ENCODE data around the gene BSCL2.
"Not testable (repeated sequence)": the region's sequence is repeated elsewhere in the genome, so short reads cannot be mapped to it uniquely, and the experiment has no call there.

BSCL2 gene

GRCh38 chr11:62716816-62717215, 9.6 kb upstream of the BSCL2 start:
- DNase-seq, result no peak

GRCh38 chr11:62716206-62716605, 9.0 kb upstream of the BSCL2 start:
- DNase-seq, result no peak

GRCh38 chr11:62715150-62716130, 8.2 kb upstream of the BSCL2 start:
- no peak for DNase-seq

- no peak for DNase-seq
Observed at GRCh38 chr11:62713343-62713742, 6.1 kb upstream of the BSCL2 start.

- DNase-seq, result no peak
Observed at GRCh38 chr11:62712861-62713260, 5.6 kb upstream of the BSCL2 start.

- DNase-seq, result no peak
Observed at GRCh38 chr11:62712276-62712812, 5.1 kb upstream of the BSCL2 start.

- DNase-seq, result no peak
Observed at GRCh38 chr11:62710001-62710345, 2.7 kb upstream of the BSCL2 start.

GRCh38 chr11:62709247-62710000, 2.2 kb upstream of the BSCL2 start:
- DNase-seq, result peak; percentile 99

GRCh38 chr11:62708793-62709192, 1.6 kb upstream of the BSCL2 start:
- DNase-seq, result no peak

GRCh38 chr11:62708392-62708791, 1.2 kb upstream of the BSCL2 start:
- DNase-seq, result peak; percentile 40

- DNase-seq, result no peak
Observed at GRCh38 chr11:62706850-62707247, 375 bp downstream of the BSCL2 start.

GRCh38 chr11:62705880-62706849, 1.1 kb downstream of the BSCL2 start:
- DNase-seq, result peak; percentile 98

- DNase-seq, result no peak
Observed at GRCh38 chr11:62705413-62705812, 1.8 kb downstream of the BSCL2 start.

- not testable (repeated sequence) for DNase-seq
Observed at GRCh38 chr11:62703921-62704320, 3.3 kb downstream of the BSCL2 start.

- DNase-seq, result no peak
Observed at GRCh38 chr11:62702246-62702645, 5.0 kb downstream of the BSCL2 start.

- peak; percentile 89 for DNase-seq
Observed at GRCh38 chr11:62694455-62695167, 12.6 kb downstream of the BSCL2 start.

- DNase-seq, result not testable (repeated sequence)
Observed at GRCh38 chr11:62693624-62694023, 13.6 kb downstream of the BSCL2 start.

- DNase-seq, result peak; percentile 65
Observed at GRCh38 chr11:62689421-62690183, 17.6 kb downstream of the BSCL2 start, which contains the start of gene LRRN4CL. LRRN4CL (minus strand) TSS chr11:62689530; CDS start chr11:62688508, 1,022 bp downstream.

- DNase-seq, result peak; percentile 40
Observed at GRCh38 chr11:62688491-62688890, 18.7 kb downstream of the BSCL2 start.

GRCh38 chr11:62687508-62688396, 19.5 kb downstream of the BSCL2 start:
- DNase-seq, result peak; percentile 68

All from eye (tissue), 1 donor.